Omental fat pad (tissue), 4 donors: Measurements from ENCODE around the gene BZW2. TPM values are rescaled to one million over a fixed set of nuclear protein-coding genes. Genes with fewer than 3 reads are reported as not detected.

Experiments used
- ATAC-seq: fragments of 150-250 bp; one replicate; pipeline ENCODE4 v1.9.1; 2016; ENCODE audit warnings: mild to moderate bottlenecking, moderate library complexity; ENCODE audit not compliant: low FRiP score
- DNase-seq: peaks from one replicate; pipeline ENCODE4 v3.0.0-alpha.2; 2019; ENCODE audit warnings: low spot score
- CTCF ChIP-seq, 3 donors: fragments of 450-650 bp; IDR thresholded peaks; one replicate each; pipeline ENCODE4 v1.5.1; 2016 to 2017; ENCODE audit warnings: antibody characterized with exemption in 3 of 3, mild to moderate bottlenecking in 3 of 3, moderate library complexity in 2 of 3
- total RNA-seq, 4 donors: library from RNA; depleted of rRNA; stranded (reverse); fragments of >200 nt; gene quantifications; one replicate each; pipeline ENCODE4 v1.1.0, GENCODE V29; 2016

The BZW2 gene
- total RNA-seq, 4 donors from 2014 or later, result 44.9 to 92.7 (median 55.4) TPM

GRCh38 chr7:16609842-16610450, 36.0 kb upstream of the BZW2 start:
- DNase-seq, result no peak
- TF ChIP-seq CTCF (IDR thresholded peaks at IDR 0.05), result no peak
- no peak for ATAC-seq

- no peak for TF ChIP-seq CTCF (IDR thresholded peaks at IDR 0.05)
- DNase-seq, result no peak
- no peak for ATAC-seq
Observed at GRCh38 chr7:16611711-16612110, 34.3 kb upstream of the BZW2 start.

GRCh38 chr7:16615228-16615627, 30.8 kb upstream of the BZW2 start:
- no peak for DNase-seq
- TF ChIP-seq CTCF (IDR thresholded peaks at IDR 0.05), result no peak
- no peak for ATAC-seq

DNA sequence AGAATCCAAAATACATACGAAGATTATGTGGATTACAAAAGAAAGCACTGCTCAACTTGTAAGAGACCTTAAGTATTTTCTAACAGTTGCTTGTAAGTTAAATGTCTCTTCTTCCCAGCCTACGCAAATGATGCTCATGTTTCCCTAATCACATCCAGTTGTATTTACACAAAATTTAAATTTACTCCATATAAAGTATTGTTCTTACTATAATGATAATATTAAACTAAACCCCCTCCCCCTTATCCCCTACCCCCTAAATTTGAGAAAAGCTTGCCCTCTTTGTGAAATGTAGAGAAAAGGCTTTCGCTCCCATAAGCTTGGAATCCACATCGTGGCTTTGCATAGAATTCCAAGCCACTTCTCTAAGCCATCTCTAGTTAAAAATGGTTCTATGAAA, 29.9 kb upstream of the BZW2 start:
- no peak for TF ChIP-seq CTCF (IDR thresholded peaks at IDR 0.05)
- ATAC-seq, result no peak
- DNase-seq, result no peak

DNA sequence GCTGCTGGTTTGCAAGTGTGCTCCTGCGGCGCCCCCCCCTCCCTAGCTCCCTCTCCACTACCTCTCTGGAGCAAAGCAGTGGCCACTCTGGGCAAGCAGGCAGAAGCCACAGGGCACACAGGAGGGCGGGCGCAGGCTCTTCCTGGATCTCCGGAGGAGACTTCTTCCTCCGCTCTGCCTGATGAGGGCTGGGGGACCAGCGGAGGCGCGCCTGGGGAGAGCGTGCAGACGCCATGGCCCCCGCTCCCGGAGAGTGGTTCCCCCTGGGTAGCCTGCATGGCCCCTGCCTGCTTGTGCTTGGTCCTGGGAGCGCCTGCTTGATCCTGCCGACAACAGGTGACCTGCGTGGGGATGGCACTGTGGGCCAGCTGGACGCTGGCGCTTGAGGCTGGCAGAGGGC, 29.4 kb upstream of the BZW2 start:
- no peak for DNase-seq
- no peak for ATAC-seq
- no peak for TF ChIP-seq CTCF (IDR thresholded peaks at IDR 0.05)

- ATAC-seq (no peak), DNase-seq (no peak)
- no peak for TF ChIP-seq CTCF (IDR thresholded peaks at IDR 0.05)
Observed at GRCh38 chr7:16619979-16620408, 26.0 kb upstream of the BZW2 start.

- TF ChIP-seq CTCF (IDR thresholded peaks at IDR 0.05), result no peak
- ATAC-seq (no peak), DNase-seq (no peak)
Observed at GRCh38 chr7:16626388-16626787, 19.6 kb upstream of the BZW2 start.
